Suprapubic skin (tissue), 4 donors: Measurements from ENCODE around the gene EPHB4.

Experiments
- EP300 ChIP-seq: sonication (generic); formaldehyde crosslinking; IDR thresholded peaks from one replicate; pipeline ENCODE4 v1.6.1; 2017; ENCODE audit warnings: antibody characterized with exemption
- POLR2A ChIP-seq, 2 donors: fragments of 450-650 bp; IDR thresholded peaks; one replicate each; pipeline ENCODE4 v1.6.1; 2017; ENCODE audit warnings: antibody characterized with exemption in 2 of 2, mild to moderate bottlenecking in 2 of 2, moderate library complexity in 2 of 2
- POLR2AphosphoS5 ChIP-seq, 3 donors: sonication (generic); formaldehyde crosslinking; IDR thresholded peaks; one replicate each; pipeline ENCODE4 v1.6.1; 2017; ENCODE audit warnings: antibody characterized with exemption in 3 of 3
- TF ChIP-seq, protein P1 (sequence below), 2 donors: fragments of 200-600 bp in 1 of 2; fragments of 450-650 bp in 1 of 2; sonication (generic) in 1 of 2; IDR thresholded peaks; one replicate each; pipeline ENCODE4 v1.5.1; 2016 to 2019; ENCODE audit warnings: antibody characterized with exemption in 2 of 2, mild to moderate bottlenecking in 1 of 2, moderate library complexity in 1 of 2

GRCh38 chr7:100874577-100875355, 47.4 kb upstream of the EPHB4 start, which contains the start of gene SRRT:
- peak; percentile 97 to 99 (median 98) for TF ChIP-seq POLR2AphosphoS5 (IDR thresholded peaks at IDR 0.05)
- TF ChIP-seq, protein P1, sequence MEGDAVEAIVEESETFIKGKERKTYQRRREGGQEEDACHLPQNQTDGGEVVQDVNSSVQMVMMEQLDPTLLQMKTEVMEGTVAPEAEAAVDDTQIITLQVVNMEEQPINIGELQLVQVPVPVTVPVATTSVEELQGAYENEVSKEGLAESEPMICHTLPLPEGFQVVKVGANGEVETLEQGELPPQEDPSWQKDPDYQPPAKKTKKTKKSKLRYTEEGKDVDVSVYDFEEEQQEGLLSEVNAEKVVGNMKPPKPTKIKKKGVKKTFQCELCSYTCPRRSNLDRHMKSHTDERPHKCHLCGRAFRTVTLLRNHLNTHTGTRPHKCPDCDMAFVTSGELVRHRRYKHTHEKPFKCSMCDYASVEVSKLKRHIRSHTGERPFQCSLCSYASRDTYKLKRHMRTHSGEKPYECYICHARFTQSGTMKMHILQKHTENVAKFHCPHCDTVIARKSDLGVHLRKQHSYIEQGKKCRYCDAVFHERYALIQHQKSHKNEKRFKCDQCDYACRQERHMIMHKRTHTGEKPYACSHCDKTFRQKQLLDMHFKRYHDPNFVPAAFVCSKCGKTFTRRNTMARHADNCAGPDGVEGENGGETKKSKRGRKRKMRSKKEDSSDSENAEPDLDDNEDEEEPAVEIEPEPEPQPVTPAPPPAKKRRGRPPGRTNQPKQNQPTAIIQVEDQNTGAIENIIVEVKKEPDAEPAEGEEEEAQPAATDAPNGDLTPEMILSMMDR (IDR thresholded peaks at IDR 0.05) = peak; percentile 50 to 64
- peak; percentile 90 to 92 for TF ChIP-seq POLR2A (IDR thresholded peaks at IDR 0.05)
- no peak for TF ChIP-seq EP300
